NOMO-1 treated with DMSO at 0.1 percent for 48 hours (cell line): ENCODE measurements around the gene RNFT1.
"Not testable (repeated sequence)": the region's sequence is repeated elsewhere in the genome, so short reads cannot be mapped to it uniquely, and the experiment has no call there.

Experiments
- DNase-seq: peaks from one replicate; lab custom pipeline; 2025; ENCODE audit not compliant: unreplicated experiment; lab: John Stamatoyannopoulos, UW

RNFT1 gene

GRCh38 chr17:59930768-59931167 lies 33.8 kb downstream of the RNFT1 start:
- peak; percentile 18 for DNase-seq

DNA sequence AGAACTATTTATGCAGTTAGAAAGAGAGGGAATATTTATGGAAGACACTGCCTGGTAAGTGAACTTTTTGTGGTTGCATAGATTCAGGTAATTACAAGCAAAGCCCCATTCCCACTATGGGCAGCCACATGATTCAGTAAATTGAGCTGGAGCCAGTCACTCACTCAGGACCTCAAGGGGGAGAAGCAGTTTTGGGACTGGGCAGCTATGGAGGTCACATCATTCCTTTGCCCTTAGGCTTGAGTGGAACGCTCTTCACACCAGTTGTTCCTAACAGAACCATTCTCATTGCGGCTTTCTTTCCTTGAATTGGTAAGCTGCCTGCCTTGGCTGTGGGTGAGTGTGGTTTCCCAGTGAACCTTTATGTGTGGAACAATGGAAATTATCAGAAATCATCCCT lies 34.4 kb downstream of the RNFT1 start:
- not testable (repeated sequence) for DNase-seq

DNA sequence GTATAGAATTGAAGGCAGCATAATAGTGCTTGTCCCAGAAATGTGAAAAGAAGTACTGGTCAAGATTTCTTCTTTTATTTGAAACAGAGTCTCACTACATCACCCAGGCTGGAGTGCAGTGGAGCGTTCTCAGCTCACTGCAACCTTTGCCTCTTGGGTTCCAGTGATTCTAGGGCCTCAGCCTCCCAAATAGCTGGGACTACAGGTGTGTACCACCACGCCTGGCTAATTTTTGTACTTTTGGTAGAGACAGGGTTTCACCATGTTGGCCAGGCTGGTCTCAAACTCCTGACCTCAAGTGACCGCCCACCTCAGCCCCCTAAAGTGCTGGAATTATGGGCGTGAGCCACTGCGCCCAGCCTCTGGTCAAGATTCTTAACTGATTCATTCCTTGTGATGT lies 43.9 kb downstream of the RNFT1 start:
- DNase-seq, result not testable (repeated sequence)

DNA sequence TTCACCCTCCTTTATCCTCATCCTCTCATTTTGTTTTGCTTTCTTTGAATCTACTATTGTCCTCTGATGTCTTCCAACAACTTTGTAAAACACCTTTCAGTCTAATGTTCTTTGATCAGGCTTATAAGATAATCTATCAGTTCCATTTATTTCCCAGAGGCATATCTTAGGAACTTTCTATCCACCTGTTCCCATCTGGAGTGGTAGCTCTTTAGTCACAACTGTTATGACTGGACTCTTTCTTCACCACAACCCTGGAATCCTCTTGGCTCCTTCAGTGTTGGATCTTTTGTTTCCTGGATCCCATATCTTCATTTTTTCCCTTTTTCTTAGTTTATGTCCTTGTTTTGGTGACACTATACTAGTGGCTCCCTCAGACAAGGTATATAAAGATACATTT lies 48.1 kb downstream of the RNFT1 start:
- no peak for DNase-seq

DNA sequence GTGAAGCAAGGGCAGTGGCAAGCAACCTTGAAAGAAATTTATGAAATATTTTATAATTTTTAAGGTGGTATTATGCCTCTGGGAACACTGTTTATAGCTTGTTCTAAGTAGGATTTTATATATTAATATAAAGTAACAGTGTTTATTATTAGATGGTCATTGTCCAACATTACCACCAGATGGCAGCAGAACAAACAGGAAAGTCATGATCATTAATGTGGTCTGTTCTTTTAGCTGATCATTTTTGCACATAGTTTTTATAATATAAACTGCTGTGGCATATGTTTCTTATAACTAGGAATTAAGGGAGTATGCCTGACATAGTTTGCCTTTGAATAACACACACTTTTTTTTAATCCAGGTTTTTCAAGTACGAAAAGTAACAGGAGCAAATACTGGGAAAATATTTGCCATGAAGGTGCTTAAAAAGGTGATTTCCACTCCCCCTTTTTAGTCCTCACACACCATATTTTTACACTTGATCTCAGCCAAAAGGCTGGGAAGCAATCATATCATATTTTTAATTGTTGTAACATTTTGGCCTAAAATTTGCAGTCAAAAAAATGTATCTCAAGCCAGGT lies 50.2 kb downstream of the RNFT1 start:
- DNase-seq, result peak; percentile 52

GRCh38 chr17:59907467-59907866 lies 57.1 kb downstream of the RNFT1 start:
- no peak for DNase-seq

- no peak for DNase-seq
Observed at GRCh38 chr17:59903455-59903854, 61.1 kb downstream of the RNFT1 start.
